ENCODE data around the gene TJP2.

Gene TJP2

DNA sequence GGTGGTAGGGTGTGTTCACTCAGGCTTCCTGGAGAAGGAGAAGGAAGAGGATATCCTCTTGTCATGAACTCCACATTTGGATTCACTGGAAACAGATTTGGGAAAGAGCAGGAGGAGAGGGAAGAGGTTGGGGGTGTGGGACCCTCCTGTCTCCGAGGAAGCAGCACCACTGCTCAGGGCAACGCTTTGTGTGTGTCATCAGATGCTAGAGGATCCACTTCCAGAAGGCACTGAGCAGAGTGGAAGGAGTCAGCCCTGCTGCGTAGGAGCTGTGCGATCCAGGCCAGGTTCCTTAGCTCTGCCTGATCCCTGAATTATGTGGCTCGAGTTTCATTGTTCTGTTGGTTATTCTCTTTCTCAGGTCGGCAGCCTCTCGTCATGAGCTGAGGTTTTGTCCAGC, 37.3 kb upstream of the TJP2 start:
- no peak for DNase-seq (ENCODE audit: low spot score)
- TF ChIP-seq, protein P1, sequence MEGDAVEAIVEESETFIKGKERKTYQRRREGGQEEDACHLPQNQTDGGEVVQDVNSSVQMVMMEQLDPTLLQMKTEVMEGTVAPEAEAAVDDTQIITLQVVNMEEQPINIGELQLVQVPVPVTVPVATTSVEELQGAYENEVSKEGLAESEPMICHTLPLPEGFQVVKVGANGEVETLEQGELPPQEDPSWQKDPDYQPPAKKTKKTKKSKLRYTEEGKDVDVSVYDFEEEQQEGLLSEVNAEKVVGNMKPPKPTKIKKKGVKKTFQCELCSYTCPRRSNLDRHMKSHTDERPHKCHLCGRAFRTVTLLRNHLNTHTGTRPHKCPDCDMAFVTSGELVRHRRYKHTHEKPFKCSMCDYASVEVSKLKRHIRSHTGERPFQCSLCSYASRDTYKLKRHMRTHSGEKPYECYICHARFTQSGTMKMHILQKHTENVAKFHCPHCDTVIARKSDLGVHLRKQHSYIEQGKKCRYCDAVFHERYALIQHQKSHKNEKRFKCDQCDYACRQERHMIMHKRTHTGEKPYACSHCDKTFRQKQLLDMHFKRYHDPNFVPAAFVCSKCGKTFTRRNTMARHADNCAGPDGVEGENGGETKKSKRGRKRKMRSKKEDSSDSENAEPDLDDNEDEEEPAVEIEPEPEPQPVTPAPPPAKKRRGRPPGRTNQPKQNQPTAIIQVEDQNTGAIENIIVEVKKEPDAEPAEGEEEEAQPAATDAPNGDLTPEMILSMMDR (IDR thresholded peaks at IDR 0.05; ENCODE audit: extremely low read depth, insufficient read depth, missing control alignments) = no peak
- in situ Hi-C loops (cut with MboI; ENCODE audit: low pct_unique_long_range_greater_than_20kb, low sequenced_read_pairs, unreplicated experiment) = no loop called here

DNA sequence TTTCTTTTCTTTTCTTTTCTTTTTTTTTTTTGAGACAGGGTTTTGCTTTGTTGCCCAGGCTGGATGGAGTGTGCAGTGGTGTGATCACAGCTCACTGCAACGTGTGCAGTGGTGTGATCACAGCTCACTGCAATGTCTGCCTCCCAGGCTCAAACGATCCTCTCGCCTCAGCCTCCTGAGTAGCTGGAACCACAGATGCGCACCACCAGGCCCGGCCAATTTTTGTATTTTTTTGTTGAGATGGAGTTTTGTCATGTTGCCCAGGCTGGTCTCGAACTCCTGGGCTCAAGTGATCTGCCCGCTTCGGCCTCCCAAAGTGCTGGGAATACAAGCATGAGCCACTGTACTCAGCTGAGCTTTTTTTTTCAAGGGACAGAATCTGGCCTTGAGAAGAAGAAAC, 36.8 kb upstream of the TJP2 start:
- no peak for DNase-seq (ENCODE audit: low spot score)
- in situ Hi-C loops (cut with MboI; ENCODE audit: low pct_unique_long_range_greater_than_20kb, low sequenced_read_pairs, unreplicated experiment) = no loop called here
- TF ChIP-seq, protein P1 (IDR thresholded peaks at IDR 0.05; ENCODE audit: extremely low read depth, insufficient read depth, missing control alignments) = no peak

DNA sequence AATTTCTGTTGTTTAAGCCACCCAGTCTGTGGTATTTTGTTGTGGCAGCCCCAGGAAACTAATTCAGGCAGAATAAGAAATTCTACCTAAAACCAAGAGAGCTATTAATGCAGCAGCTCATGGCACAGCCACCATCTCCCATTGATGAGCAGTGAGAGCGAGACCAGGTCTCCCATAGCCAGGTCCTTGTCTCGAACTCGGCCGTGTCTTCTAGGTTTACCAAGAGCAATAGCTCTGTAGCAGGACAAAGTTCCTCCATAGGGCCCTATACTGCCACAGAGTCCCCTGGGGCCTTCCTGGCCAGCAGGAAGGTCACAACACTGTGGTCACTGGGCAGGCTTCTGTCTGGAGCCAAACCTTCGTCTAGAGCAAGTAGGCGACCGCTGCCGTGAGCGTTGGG, 34.5 kb upstream of the TJP2 start:
- DNase-seq (ENCODE audit: low spot score) = no peak
- in situ Hi-C loops (cut with MboI; ENCODE audit: low pct_unique_long_range_greater_than_20kb, low sequenced_read_pairs, unreplicated experiment) = no loop called here
- TF ChIP-seq, protein P1 (IDR thresholded peaks at IDR 0.05; ENCODE audit: extremely low read depth, insufficient read depth, missing control alignments) = no peak

DNA sequence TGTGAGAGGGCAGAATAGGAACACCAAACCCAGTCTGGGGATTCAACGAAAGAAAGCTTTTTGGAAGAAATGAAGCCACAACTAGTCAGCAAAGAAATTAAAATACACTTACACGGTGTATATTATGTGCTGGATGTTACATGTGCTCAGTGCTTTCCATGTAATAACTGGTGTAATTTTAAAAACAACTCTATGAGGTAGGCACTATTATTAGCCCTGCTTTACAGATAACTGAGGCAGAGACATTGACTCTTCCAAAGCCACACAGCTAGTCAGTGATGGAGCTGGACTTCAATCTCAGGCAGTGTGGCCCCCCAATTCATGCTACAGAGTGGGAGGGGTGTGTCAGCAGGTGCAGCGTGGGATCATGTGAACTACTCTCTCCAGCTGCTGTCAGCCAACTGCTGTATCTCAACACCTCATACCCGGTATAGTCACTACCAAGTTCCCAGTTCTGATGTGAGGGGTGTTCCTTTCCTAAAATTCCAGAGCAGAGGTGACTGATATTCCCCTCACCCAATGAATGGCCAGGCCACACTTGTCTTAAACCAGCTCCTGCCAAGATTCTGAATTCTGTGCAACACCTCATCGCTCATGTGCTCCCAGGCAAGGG, 33.8 kb upstream of the TJP2 start:
- in situ Hi-C loops (cut with MboI; ENCODE audit: low pct_unique_long_range_greater_than_20kb, low sequenced_read_pairs, unreplicated experiment) = no loop called here
- TF ChIP-seq, protein P1 (IDR thresholded peaks at IDR 0.05; ENCODE audit: extremely low read depth, insufficient read depth, missing control alignments) = no peak
- no peak for DNase-seq (ENCODE audit: low spot score)

DNA sequence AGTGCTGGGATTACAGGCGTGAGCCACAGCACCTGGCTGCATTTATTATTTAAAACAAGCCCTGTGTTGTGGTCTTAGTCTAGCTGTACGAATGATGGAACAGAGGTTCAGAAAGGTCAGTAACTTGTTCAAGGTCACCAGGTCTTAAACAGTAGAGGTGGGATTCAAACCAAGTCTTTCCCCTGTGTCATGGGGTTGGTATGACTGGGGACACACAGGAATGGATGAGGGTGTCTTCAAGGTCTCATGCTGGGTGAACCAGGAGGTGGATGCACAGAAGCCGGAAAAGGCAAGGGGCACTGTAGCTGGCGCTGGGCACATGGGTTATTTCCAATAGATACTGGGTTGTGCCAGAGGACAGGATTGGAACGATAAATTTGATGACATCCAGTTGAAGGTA, 32.2 kb upstream of the TJP2 start:
- TF ChIP-seq, protein P1 (IDR thresholded peaks at IDR 0.05; ENCODE audit: extremely low read depth, insufficient read depth, missing control alignments) = no peak
- no peak for DNase-seq (ENCODE audit: low spot score)
- in situ Hi-C loops (cut with MboI; ENCODE audit: low pct_unique_long_range_greater_than_20kb, low sequenced_read_pairs, unreplicated experiment) = no loop called here

DNA sequence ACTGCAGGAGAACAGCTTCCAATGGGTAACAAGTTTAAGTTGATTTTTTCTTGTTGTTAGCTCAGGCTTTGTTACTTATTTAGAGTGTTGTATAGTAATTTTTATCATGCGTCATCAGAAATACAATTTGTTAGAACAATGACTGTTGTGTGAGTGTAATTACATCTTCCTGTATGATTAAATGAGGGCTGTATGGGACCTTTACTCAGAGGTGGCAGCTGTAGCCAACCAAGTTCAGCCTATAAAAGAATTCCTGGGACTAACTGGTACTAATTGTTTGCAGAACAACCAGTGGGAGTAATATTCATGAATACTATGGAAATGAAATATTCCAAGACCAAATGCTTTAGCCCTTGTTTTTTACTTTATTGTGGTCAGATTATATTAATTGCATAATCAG, 30.8 kb upstream of the TJP2 start:
- in situ Hi-C loops (cut with MboI; ENCODE audit: low pct_unique_long_range_greater_than_20kb, low sequenced_read_pairs, unreplicated experiment) = no loop called here
- no peak for DNase-seq (ENCODE audit: low spot score)
- TF ChIP-seq, protein P1 (IDR thresholded peaks at IDR 0.05; ENCODE audit: extremely low read depth, insufficient read depth, missing control alignments) = no peak
